LNCaP clone FGC (cell line): ENCODE measurements around the gene NTN1.

Source experiments
- DNase-seq: peaks from one replicate; pipeline ENCODE4 v3.0.0-alpha.2; 2011; ENCODE audit warnings: low read depth
- H3K4me3 ChIP-seq: 2 replicates; pipeline ENCODE4 v1.5.1; 2011; ENCODE audit warnings: mild to moderate bottlenecking, low read depth, low read length, control low read depth
- CTCF ChIP-seq: IDR thresholded peaks from 2 replicates; pipeline ENCODE4 v1.5.1; 2012; ENCODE audit warnings: mild to moderate bottlenecking; ENCODE audit not compliant: control insufficient read depth, insufficient read depth; ENCODE audit errors: extremely low read depth

The NTN1 gene

GRCh38 chr17:9178319-9178718, 157.0 kb downstream of the NTN1 start:
- no peak overlapping the region for H3K4me3 ChIP-seq
- TF ChIP-seq CTCF, result no peak
- DNase-seq, result no peak

- no peak for TF ChIP-seq CTCF
- H3K4me3 ChIP-seq, result no peak overlapping the region
- no peak for DNase-seq
These were observed 158.3 kb downstream of the NTN1 start for GRCh38 chr17:9179602-9180001.

DNA sequence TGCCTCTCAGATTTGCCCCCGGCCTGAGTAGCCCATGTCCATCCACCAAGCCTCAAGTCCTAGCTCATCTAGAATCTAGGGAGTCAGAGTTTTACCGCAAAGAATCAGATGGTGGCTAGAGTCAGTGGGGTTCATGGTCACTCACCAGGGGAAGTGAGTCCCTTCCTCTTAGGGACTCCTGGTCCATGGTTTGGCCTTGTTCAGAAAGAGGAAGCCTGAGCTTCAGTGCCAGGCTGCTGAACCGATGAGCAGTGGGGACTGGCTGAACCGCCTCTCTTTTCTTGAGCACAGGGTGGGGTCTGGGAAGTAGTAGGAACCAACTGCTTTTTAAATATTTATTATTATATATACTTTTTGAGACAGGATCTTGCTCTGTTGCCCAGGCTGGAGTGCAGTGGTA, 160.3 kb downstream of the NTN1 start:
- no peak overlapping the region for H3K4me3 ChIP-seq
- no peak for DNase-seq

GRCh38 chr17:9183306-9183705, 162.0 kb downstream of the NTN1 start:
- no peak for TF ChIP-seq CTCF
- H3K4me3 ChIP-seq, result no peak overlapping the region
- DNase-seq, result no peak

More for the DNA sequence above, 160.3 kb downstream of the NTN1 start:
- no peak for TF ChIP-seq CTCF

DNA sequence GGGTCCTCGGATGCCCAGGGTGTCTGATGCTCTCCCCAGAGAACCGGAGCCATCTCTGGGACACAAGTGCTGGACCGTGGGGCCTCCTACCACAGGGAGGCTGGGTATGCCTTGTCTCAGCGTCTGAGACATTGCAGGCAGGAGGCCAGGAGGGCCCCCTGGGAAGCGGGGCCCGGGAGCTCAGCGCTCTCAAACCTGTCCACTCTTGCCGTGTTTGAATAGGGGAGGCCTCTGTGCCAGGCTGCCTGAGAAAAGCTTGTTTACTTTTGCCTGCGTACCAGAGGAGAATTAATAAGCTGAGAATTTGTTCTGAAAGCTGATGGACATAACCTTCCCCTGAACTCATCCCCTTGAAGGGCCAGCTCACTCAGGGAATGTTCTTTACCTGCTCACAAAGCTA, 163.8 kb downstream of the NTN1 start:
- no peak for TF ChIP-seq CTCF
- no peak for DNase-seq
- no peak overlapping the region for H3K4me3 ChIP-seq

DNA sequence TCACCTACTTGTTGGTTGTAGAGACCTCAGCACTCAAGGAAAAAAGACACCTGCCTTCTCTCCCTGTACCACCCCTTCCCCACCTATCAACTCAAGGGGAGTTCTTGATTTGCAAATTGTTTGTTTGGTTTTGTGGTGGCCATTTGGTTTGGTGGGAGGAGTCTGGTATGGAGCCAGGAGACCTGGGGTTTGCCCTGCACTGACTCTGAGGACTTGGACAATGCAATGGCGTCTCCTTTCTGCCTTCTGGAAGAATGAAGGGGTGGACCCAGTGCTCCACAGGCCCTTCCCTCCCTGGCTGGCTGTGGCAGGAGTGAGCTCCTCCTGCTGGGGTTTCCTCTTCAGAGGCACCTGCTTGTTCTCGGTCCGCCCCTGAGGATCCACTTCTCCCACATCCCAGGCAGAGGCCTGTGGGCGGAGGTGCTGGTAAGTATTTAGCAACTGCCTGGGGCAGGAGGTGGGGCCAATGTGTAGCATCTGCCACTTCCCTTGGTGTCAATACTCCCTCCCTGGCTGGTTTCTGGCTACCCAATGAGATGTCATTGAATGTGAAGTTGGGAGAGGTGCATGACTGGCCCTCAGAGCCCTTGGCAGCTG, 164.5 kb downstream of the NTN1 start:
- DNase-seq, result no peak
- TF ChIP-seq CTCF, result no peak
- no peak overlapping the region for H3K4me3 ChIP-seq

DNA sequence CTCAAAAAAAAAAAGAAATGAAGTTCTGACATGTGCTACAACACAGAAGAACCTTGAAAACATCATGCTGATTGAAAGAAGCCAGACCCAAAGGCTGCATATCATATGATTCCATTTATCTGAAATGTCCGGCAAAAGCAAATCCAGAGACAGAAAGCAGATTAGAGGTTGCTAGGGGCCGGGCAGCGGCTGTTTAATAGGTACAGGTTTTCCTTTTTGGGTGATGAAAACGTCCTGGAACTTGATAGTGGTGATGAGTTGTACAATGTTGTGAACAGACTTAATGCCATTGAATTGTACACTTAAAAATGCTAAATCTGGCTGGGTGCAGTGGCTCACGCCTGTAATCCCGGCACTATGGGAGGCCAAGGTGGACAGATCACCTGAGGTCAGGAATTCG, 166.5 kb downstream of the NTN1 start:
- H3K4me3 ChIP-seq, result no peak overlapping the region
- DNase-seq, result no peak
- no peak for TF ChIP-seq CTCF
